ENCODE results near the gene CISD3.
A peak's percentile ranks its signal among the peaks of the same experiment; 100 is the strongest.

The CISD3 gene

DNA sequence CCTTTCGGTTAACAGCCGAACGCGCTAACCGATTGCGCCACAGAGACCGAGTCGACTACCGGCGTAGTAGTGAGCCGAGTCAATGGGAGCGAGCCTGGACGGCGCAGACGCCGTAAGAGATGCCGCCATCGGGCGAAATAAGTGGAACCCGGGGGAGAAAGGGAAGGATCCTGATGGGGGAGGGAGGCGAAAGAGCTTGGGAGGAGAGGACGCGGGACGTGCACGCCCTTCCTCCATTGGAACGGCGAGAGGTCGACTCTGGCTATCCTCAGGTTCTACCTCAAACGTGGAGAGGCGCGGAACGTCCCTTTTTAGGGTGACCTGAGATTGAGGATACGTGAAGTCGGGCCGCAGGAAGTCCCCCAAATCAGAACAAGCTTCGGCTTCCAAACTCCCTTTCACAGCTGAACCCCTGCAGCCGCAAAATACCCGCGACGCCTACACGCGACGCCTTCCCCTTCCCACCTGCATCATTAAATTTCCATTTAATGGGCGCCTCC, 21.7 kb downstream of the CISD3 start:
- in situ Hi-C loops (cut with MboI; ENCODE audit: low pct_unique_long_range_greater_than_20kb, low sequenced_read_pairs) = no loop called here
- peak; percentile 87 for DNase-seq

DNA sequence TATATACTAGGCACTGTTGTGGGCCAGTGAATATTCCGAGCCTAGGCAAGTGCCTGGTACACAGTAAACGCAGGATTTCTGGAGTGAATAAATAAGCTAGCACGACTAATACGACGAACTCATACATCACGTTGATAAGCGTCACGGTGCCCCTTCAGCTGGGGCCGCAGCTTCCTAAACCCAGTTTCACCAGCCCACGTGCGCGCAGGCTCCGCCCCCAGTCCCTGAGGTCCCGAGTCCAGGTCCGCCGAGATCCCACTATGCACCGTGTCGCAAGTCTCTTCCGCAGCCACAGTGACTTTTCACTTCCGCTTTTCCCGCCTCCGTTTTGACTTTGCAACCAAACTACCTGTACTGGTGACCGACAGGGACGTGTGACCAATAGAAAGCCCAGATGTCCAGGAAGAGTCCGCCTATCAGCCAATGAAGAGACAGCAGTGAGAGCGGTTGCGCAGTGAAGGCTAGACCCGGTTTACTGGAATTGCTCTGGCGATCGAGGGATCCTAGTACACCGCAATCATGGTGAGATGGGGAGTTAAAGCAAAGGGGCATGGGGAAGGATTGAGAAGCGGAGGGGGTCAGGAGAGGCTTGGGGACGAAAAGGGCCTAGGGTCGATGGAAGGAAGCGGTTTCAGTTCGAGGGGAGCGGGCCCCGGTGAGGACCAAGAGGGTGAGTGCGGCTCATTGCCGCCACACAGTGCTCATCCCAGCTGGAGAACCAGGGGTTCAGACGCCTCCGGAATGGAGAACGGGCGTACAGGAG, 22.3 kb downstream of the CISD3 start, which contains the start of gene PSMB3:
PSMB3 (plus strand) TSS at position 434 of the 763 bp plus-strand sequence; CDS start at position 520, 86 bp downstream.
- peak; percentile 100 for DNase-seq
- in situ Hi-C loops (cut with MboI; ENCODE audit: low pct_unique_long_range_greater_than_20kb, low sequenced_read_pairs) = no loop called here

DNA sequence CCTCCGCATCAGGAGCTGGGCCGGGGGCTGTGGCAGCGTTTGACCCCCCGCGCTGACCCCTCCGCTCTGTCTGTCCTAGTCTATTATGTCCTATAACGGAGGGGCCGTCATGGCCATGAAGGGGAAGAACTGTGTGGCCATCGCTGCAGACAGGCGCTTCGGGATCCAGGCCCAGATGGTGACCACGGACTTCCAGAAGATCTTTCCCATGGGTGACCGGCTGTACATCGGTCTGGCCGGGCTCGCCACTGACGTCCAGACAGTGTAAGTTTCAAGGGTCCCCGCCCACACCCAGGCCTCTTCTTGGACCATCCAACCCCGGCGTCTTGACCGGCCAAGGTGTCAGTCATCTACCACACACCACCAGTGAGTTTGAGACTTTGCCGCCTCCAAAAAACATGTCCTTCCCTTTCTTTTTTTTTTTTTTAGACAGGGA, 22.9 kb downstream of the CISD3 start:
- no peak for DNase-seq
- in situ Hi-C loops (cut with MboI; ENCODE audit: low pct_unique_long_range_greater_than_20kb, low sequenced_read_pairs) = no loop called here

DNA sequence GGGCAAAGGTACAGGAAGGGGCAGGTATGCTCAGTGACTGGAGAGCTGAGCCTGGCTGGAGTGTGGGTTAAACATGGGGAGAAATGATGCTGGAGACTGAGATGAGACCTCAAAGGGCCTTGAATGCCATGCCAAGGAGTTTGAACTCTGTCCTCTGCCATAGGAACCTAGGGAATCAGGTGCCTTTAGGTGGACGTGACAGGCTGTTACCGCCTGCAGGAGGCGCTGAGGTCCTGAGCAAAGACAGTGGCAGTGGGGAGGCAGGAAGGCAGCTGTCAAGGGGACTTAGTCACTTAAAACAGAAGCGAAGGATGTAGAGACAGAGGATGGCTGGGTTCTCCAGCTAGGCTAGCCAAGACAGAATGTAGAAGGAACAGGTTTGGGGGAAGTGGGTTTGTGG, 31.5 kb downstream of the CISD3 start:
- DNase-seq = peak; percentile 62
- in situ Hi-C loops (cut with MboI; ENCODE audit: low pct_unique_long_range_greater_than_20kb, low sequenced_read_pairs) = no loop called here

DNA sequence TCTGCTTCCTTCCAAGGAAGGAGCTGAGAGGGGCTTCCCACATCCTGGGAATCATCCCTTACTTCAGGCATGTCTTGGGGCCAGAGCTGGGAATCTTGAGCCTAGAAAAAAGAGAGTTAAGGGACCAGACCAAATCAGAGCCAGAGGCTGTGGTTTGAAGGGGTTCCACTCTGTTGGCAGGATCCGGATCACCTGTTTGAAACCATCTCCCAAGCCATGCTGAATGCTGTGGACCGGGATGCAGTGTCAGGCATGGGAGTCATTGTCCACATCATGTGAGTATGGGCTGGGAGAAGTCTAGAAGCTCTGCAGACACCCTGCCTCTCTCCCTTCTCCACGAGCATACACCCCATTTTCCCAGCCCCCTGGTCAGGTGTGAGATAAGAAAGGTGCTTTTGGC, 32.1 kb downstream of the CISD3 start:
- DNase-seq = no peak
- in situ Hi-C loops (cut with MboI; ENCODE audit: low pct_unique_long_range_greater_than_20kb, low sequenced_read_pairs) = no loop called here

DNA sequence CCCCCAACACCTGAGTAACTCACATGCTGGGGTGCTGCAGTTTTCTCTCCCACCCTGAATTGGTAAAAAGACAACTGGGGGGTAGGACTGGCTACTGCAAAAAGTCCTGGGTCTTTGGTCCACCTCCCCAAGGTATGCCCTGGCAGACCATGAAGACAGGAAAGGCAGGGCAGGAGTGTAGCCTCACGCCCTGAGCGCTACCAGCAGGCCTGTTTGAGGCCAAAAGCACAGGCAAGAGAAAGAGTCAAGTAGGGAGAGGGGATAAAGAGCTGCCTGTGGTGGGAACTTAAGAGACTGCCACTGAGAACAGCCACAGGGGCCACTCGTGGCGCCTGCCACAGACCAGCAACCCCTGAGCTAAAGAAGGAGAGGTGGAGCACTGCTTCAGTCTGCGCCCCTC, 36.2 kb downstream of the CISD3 start:
- DNase-seq = no peak
- in situ Hi-C loops (cut with MboI; ENCODE audit: low pct_unique_long_range_greater_than_20kb, low sequenced_read_pairs) = no loop called here

DNA sequence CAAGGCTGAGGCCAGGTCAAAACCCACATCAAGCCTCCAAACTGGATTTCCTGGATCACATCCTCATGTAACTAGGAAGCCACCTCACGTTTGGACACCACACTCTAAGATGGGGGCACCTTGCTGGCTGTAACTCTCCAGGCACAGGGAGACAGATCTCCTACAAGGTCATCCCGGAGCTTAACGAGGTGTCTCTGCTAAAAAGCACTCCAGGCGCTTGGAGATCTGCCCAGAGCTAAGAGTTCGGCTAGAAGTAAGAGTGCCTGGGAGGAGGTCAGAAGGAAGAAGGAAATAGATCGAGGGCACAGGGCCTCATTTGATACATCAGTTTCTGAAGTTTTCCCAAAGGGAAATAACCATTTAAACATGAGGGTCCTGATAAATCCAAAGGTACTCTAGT, 38.3 kb downstream of the CISD3 start:
- in situ Hi-C loops (cut with MboI; ENCODE audit: low pct_unique_long_range_greater_than_20kb, low sequenced_read_pairs) = no loop called here
- DNase-seq = no peak

DNA sequence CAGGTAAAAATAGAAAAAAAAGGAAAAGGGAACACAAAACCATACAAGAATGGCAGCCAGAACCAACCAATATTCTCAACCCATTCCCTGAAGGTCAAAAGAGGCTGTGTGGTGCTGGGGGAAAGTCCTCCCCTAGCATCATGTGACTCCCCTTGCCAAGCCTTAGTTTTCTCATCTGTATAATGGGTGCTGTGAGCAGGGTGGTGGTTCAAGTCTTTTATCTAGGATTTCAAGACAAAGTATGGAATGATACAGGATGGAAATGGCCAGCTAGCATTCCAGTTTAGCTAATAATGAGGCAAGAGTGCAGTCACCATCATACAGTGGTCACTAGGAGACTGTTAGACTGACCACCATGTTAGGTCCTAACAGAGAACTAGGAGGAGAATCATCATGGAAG, 43.1 kb downstream of the CISD3 start:
- in situ Hi-C loops (cut with MboI; ENCODE audit: low pct_unique_long_range_greater_than_20kb, low sequenced_read_pairs) = no loop called here
- DNase-seq = no peak

DNA sequence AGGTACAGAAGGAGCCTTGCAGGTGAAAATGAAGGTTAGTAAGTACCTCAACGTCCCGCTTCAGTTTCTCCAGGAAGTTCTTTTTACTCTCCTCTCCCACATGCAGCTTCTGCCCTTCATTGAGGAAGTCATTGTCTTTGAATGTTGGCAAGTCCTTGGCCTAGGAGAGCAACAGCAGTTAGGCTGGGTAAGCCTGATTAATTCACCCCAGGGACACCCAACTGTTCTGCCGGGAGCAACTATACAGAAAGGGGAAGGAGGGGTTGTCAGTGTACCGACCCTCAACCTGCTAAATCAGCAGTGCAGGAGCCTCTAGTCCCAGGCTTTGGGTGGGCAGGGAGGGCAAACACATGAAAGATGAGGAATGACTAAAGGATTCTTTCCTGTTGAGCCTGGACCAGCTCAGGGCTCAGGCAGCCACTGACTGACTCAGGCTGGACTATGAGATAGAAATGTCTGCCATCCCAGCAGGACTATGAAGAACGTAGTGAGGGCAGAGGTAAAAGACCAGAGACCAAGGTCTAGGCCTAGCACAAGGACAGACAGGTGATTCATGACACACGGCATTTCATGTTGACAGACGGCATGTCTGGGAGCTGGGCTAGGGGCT, 47.6 kb downstream of the CISD3 start:
- in situ Hi-C loops (cut with MboI; ENCODE audit: low pct_unique_long_range_greater_than_20kb, low sequenced_read_pairs) = no loop called here
- no peak for DNase-seq

DNA sequence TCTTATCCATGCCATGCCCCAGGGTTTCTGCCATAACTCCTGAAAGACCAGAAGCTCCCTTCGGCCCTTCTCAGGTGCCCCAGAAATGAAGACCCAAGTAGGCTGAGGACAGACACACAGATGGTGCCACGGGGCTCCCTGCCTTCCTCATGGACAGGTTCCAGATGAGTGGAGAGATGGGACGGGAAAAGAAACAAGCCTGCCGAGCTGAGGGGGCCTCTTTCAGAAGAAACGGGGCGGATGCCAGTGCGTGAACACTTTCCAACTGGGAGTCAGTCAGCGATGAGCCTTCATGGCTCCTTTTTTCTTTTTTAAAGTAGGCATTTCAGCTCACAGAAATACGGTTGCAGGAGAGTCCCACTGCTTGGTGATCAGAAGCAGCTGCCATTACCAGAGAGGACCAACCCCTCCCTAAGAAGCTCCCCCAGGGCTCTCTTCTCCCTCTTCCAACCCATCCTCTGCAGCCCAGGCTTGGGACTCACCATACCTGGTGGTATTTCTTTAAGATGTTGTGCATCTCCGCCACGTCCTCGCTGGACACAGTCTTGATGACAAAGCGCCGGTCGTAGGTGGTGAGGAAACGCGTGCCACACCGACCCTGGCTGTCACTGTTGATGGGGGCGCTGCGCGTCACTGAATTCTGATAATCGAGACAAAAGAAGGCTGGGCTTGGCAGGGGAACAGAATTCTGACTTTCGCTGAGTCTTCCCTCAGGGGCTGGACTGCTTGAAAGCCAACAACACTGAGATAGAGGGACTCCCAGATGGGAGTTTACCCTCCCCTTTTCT, 50.0 kb downstream of the CISD3 start:
- in situ Hi-C loops (cut with MboI; ENCODE audit: low pct_unique_long_range_greater_than_20kb, low sequenced_read_pairs) = no loop called here
- DNase-seq = no peak

DNA sequence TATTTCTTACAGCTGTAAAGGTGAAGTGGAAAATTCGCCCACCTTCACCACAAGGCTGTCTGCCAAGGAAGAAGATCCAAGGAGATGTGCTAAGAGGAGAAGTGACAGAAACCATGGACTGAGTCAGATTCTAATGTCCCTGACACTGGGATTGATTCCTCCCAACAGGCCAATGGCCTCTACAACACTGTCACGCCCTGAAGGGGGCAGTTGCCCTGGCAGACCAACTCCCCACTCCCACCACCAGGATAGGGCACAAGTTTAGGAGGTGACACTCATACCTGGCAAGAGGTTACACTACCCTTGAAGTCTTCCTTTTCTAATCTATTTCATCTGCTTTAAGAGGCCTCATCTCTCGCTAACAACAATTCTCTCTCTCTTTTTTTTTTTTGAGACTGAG, 53.1 kb downstream of the CISD3 start:
- DNase-seq = no peak
- in situ Hi-C loops (cut with MboI; ENCODE audit: low pct_unique_long_range_greater_than_20kb, low sequenced_read_pairs) = no loop called here

Data from KBM-7 (cell line).